Endothelial cell of umbilical vein (primary cell): ENCODE results near the gene CCDC170.

ENCODE experiments used
- CTCF ChIP-seq, 2 donors: IDR thresholded peaks; 1 replicate in 1 of 2; 2 replicates in 1 of 2; pipeline ENCODE4 v1.5.1; 2011; ENCODE audit warnings: low read length in 2 of 2, mild to moderate bottlenecking in 2 of 2, moderate library complexity in 2 of 2, control low read depth in 1 of 2, inconsistent platforms in 1 of 2, low read depth in 1 of 2; ENCODE audit not compliant: insufficient read depth in 1 of 2; ENCODE audit errors: extremely low read depth in 1 of 2
- EZH2 ChIP-seq: IDR thresholded peaks from 2 replicates; pipeline ENCODE4 v1.6.1; 2012; ENCODE audit warnings: borderline replicate concordance, low read depth, mild to moderate bottlenecking, moderate library complexity, low read length, inconsistent platforms; ENCODE audit not compliant: severe bottlenecking
- GATA2 ChIP-seq: IDR thresholded peaks from 2 replicates; pipeline ENCODE4 v1.7.0; 2011; ENCODE audit warnings: low read depth, mild to moderate bottlenecking, moderate library complexity, mixed read lengths, low read length; ENCODE audit not compliant: insufficient read length, insufficient read depth
- JUN ChIP-seq: IDR thresholded peaks from 2 replicates; pipeline ENCODE4 v1.6.1; 2011; ENCODE audit warnings: borderline replicate concordance, low read depth; ENCODE audit not compliant: insufficient read length, insufficient read depth
- MYC ChIP-seq: IDR thresholded peaks from one replicate; pipeline ENCODE4 v1.6.1; 2011; ENCODE audit warnings: mild to moderate bottlenecking, low read depth, low read length
- POLR2A ChIP-seq: IDR thresholded peaks from 2 replicates; pipeline ENCODE4 v1.6.1; 2012; ENCODE audit warnings: low read depth, mild to moderate bottlenecking, control low read depth, low read length
- POLR2AphosphoS5 ChIP-seq: IDR thresholded peaks from 2 replicates; pipeline ENCODE4 v1.6.1; 2012; ENCODE audit warnings: low read depth, mild to moderate bottlenecking, control low read depth, low read length, moderate library complexity; ENCODE audit not compliant: insufficient read depth
- TF ChIP-seq, protein P1 (sequence below): IDR thresholded peaks from 2 replicates; pipeline ENCODE4 v1.6.1; 2011; ENCODE audit not compliant: insufficient read depth, insufficient read length

DNA sequence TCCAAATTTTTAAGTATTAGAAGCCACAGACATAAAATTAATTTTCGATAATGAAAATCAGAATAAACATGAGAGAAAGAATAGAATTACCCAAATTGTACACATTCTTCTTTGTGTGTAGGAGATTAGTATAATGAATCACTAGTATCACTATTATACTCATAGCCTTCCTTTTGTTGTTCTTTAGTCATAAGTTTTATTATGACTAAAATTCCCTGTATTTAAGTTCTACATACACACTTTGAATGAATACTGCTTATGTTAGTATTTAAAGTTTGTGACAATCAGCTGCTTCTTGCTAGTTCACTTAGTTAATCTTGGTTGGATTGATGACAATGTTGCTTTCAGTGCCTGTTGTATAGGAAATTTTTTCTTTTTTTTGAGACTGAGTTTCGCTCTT lies 72.7 kb downstream of the CCDC170 start:
- TF ChIP-seq CTCF (IDR thresholded peaks at IDR 0.05; ENCODE audit: extremely low read depth in 1 of 2, insufficient read depth in 1 of 2, low read depth in 1 of 2, low read length in 2 of 2) (no peak), POLR2AphosphoS5 (no peak), POLR2A (no peak), EZH2 (no peak), JUN (no peak), GATA2 (no peak), MYC (no peak)
- TF ChIP-seq, protein P1, sequence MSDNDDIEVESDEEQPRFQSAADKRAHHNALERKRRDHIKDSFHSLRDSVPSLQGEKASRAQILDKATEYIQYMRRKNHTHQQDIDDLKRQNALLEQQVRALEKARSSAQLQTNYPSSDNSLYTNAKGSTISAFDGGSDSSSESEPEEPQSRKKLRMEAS, result no peak
